B cell (primary cell): ENCODE results near the gene TRIM46.

Source experiments
- CTCF ChIP-seq: fragments of 200-600 bp; IDR thresholded peaks from one replicate; pipeline ENCODE4 v1.8.0; 2022; ENCODE audit warnings: antibody characterized with exemption, mild to moderate bottlenecking
- EZH2 ChIP-seq: IDR thresholded peaks from 2 replicates; pipeline ENCODE4 v1.6.1; 2012; ENCODE audit warnings: borderline replicate concordance, low read depth, mild to moderate bottlenecking, moderate library complexity, low read length; ENCODE audit not compliant: insufficient read depth, poor library complexity, severe bottlenecking

- TF ChIP-seq CTCF, result peak; percentile 65
- TF ChIP-seq EZH2, result no peak
Measured at GRCh38 chr1:155226910-155227260, 53.2 kb downstream of the TRIM46 start.
